ENCODE data around the gene ANKRD34B. TPM values are rescaled to one million over a fixed set of nuclear protein-coding genes. Genes with fewer than 3 reads are reported as not detected.

Gene ANKRD34B
- total RNA-seq, 1 donor from 2014 or later, result not detected

DNA sequence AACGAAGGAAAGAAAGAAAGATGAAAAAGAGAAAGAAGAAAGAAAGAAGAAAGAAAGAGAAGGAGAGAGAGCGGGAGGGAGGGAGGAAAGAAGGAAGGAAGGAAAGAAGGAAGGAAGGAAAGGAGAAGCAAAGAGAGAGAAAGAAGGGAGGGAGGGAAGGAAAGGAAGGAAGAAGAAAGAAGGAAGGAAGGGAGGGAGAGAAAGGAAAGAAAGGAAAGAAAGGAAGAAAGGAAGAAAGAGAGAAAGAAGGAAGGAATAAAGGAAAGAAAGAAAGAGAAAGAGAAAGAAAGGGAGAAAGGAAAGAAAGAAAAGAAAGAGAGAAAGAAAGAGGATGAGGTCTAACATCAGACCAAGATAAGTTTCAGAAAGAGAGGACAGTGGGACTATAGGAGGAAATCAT is 9.0 kb upstream of the ANKRD34B start:
- FAIRE-seq (no peak), DNase-seq (ENCODE audit: low read depth) (no peak)
- Histone ChIP-seq H3K36me3 (ENCODE audit: control insufficient read depth, insufficient read depth, low read length) (no peaks in the 10 kb centered on the region), H3K27me3 (ENCODE audit: control insufficient read depth, insufficient read depth, low read length) (no peaks in the 10 kb centered on the region), H3K4me3 (ENCODE audit: low read depth, low read length) (no peak overlapping the region)
- TF ChIP-seq, protein P1, sequence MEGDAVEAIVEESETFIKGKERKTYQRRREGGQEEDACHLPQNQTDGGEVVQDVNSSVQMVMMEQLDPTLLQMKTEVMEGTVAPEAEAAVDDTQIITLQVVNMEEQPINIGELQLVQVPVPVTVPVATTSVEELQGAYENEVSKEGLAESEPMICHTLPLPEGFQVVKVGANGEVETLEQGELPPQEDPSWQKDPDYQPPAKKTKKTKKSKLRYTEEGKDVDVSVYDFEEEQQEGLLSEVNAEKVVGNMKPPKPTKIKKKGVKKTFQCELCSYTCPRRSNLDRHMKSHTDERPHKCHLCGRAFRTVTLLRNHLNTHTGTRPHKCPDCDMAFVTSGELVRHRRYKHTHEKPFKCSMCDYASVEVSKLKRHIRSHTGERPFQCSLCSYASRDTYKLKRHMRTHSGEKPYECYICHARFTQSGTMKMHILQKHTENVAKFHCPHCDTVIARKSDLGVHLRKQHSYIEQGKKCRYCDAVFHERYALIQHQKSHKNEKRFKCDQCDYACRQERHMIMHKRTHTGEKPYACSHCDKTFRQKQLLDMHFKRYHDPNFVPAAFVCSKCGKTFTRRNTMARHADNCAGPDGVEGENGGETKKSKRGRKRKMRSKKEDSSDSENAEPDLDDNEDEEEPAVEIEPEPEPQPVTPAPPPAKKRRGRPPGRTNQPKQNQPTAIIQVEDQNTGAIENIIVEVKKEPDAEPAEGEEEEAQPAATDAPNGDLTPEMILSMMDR (IDR thresholded peaks at IDR 0.05; ENCODE audit: insufficient read depth, low read length, severe bottlenecking), result no peak

DNA sequence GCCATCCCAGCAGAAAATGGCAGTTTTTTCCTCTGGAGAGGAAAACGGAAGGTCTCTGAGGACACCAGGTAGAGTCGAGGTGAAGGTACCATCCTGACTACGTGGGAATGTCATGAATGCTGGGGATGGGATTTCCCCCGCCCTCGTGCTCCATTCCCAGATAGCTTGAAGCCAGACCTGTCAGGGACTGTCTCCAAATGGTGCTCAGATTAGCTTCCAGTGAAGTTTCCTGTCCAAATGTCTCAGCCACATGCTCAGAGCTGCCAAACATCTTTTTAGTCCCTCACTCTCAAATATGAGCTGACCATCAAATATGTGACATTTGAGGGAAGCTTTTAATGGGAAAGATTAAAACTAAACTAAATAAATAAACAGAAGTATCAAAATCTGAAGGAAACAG is 7.6 kb upstream of the ANKRD34B start:
- TF ChIP-seq, protein P1 (IDR thresholded peaks at IDR 0.05; ENCODE audit: insufficient read depth, low read length, severe bottlenecking), result no peak
- FAIRE-seq (no peak), DNase-seq (ENCODE audit: low read depth) (no peak)
- no peaks in the 10 kb centered on the region for H3K36me3 ChIP-seq (ENCODE audit: control insufficient read depth, insufficient read depth, low read length)
- H3K4me3 ChIP-seq (ENCODE audit: low read depth, low read length), result no peak overlapping the region
- no peaks in the 10 kb centered on the region for H3K27me3 ChIP-seq (ENCODE audit: control insufficient read depth, insufficient read depth, low read length)

DNA sequence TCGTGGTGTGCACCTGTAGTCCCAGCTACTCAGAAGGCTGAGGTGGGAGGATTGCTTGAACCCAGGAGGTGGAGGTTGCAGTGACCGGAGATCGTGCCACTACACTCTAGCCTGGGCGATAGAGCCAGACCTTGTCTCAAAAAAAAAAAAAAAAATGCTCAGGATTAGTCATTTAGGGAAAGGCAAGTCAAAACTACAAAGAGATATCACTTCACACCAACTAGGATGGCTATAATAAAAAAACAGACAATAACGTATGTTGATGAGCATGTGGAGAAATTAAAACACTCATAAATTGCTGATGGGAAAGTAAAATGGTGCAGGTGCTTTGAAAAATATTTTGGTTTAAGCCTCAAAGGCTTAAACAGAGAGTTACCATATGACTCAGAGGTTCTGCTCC is 6.3 kb upstream of the ANKRD34B start:
- H3K4me3 ChIP-seq (ENCODE audit: low read depth, low read length), result no peak overlapping the region
- no peak for FAIRE-seq
- TF ChIP-seq, protein P1 (IDR thresholded peaks at IDR 0.05; ENCODE audit: insufficient read depth, low read length, severe bottlenecking), result no peak
- H3K36me3 ChIP-seq (ENCODE audit: control insufficient read depth, insufficient read depth, low read length), result no peaks in the 10 kb centered on the region
- no peaks in the 10 kb centered on the region for H3K27me3 ChIP-seq (ENCODE audit: control insufficient read depth, insufficient read depth, low read length)
- DNase-seq (ENCODE audit: low read depth), result no peak

DNA sequence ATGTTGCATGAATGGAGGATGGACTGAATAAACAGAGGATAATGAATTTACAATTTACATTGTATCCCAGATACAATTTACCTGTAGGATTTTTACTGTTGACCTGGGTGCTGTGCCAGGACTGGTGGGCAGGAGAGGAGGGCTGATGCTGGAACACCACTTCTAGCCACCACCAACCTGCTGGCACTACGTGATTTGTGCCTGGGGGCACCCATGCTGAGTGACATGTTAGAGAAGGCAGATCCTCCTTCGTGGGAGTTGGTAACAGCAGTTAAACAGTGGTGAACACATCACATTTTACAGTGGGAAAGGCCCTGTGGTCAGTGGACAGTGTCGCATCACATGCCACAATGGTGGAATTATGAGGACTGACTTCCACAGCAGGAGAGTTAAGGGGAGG is 3.0 kb upstream of the ANKRD34B start:
- TF ChIP-seq, protein P1 (IDR thresholded peaks at IDR 0.05; ENCODE audit: insufficient read depth, low read length, severe bottlenecking), result no peak
- no peak overlapping the region for H3K4me3 ChIP-seq (ENCODE audit: low read depth, low read length)
- DNase-seq (ENCODE audit: low read depth) (no peak), FAIRE-seq (no peak)
- peaks cover 14% of the 10 kb centered on the region for H3K27me3 ChIP-seq (ENCODE audit: control insufficient read depth, insufficient read depth, low read length)
- H3K36me3 ChIP-seq (ENCODE audit: control insufficient read depth, insufficient read depth, low read length), result no peaks in the 10 kb centered on the region

DNA sequence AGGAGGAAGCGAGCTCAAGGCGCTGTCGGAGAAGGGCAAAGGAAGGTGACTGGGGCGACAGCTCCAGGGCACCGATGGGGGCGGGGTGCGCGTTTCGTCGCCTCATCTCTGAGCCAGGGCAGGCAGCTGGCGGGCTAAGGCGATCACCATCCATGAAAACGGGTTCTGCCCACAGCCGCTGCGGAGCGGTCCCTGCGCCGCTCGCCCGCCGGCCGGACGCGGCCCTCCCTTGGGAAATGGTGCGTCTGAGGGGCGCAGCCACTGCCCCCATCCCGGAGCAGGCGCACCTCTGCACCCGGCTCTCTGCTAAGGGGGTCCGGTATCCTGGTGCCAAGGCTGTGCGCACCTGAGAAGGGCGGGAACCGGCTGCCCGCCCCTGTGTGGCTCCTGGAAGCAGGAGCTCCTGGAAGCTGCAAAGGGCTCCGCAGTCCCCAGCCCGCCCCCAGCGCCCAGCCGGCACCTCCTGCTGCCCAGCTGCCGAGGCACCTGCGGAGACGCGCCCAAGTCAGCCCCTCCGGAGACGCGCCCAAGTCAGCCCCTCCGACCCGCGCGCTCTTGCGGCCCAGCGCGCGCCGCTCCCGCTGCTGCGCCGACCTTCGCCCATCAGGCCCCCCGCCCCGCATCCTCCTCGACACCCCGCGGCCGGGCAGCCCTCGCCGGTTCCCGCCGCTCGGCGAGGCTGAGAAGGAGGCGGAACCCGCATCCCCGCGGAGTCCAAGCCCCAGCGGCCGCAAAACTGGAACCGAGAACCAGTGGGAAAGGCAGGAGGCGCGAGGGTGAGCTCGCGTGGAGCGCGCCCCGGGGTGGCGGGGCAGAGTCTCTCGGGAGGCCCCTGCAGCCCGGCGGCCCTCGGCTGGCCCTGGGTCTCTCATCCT is 757 bp downstream of the ANKRD34B start:
- DNase-seq (ENCODE audit: low read depth) (no peak), FAIRE-seq (no peak)
- Histone ChIP-seq H3K36me3 (ENCODE audit: control insufficient read depth, insufficient read depth, low read length) (no peaks in the 10 kb centered on the region), H3K4me3 (ENCODE audit: low read depth, low read length) (peak overlapping the region; percentile 12), H3K27me3 (ENCODE audit: control insufficient read depth, insufficient read depth, low read length) (peaks cover 17% of the 10 kb centered on the region)
- TF ChIP-seq, protein P1 (IDR thresholded peaks at IDR 0.05; ENCODE audit: insufficient read depth, low read length, severe bottlenecking), result no peak

Measured in bronchial epithelial cell (primary cell).